Measurements from ENCODE around the gene CCDC89. TPM values are rescaled to one million over a fixed set of nuclear protein-coding genes. Genes with fewer than 3 reads are reported as not detected.

Gene CCDC89
- total and polyA plus RNA-seq, 10 of the 15 experiments (the other 5 are each of a cell fraction or from before 2014, with no cell fraction given), result 0.11 to 0.15 TPM; not detected in 8

DNA sequence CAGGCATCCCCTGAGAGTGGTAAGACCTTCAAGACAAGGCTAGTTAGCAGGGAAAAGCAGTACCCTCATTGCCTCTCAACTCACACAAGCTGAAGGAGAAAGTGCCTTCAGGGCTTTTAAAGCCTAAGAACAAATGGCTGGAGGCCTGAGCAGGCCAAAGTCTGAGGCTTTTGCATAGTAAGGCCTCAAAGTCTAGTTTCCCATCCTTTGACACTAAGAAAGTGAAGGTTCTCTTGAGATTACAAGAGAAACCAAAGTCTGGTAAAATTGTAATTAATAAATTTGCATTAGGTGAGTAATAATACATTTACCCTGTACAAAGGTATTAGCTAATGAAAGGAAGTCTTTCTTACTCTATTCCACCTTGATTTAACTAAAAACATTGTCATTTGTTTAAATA, 47.0 kb upstream of the CCDC89 start:
- CTCF ChIA-PET, result no interaction called here

More for the DNA sequence above, 47.0 kb upstream of the CCDC89 start:
- intact Hi-C loops (cut with micrococcal nuclease; ENCODE audit: unreplicated experiment), result no loop called here
- RAD21 ChIA-PET (ENCODE audit: unreplicated experiment), result no interaction called here
- Histone ChIP-seq H3K27ac (ENCODE audit: control insufficient read depth, insufficient read depth) (no peak overlapping the region), H4K20me1 (ENCODE audit: control insufficient read depth, insufficient read depth) (no peaks in the 10 kb centered on the region), H3K27me3 (replicated peaks in 1 of 2; ENCODE audit: control insufficient read depth in 2 of 2, insufficient read depth in 2 of 2, low read length in 1 of 2) (0 out of 4 replicates have a peak, but pooled peaks cover 2 to 3% of the 10 kb centered on the region in 2 experiments), H3K4me3 (no peak overlapping the region), H3K4me2 (ENCODE audit: control insufficient read depth, insufficient read depth) (no peak overlapping the region), H3K9ac (ENCODE audit: control insufficient read depth, insufficient read depth, low read length) (no peak overlapping the region), H3K4me1 (ENCODE audit: control insufficient read depth, insufficient read depth, low read length) (no peaks in the 10 kb centered on the region), H2AFZ (ENCODE audit: control insufficient read depth, low read depth, low read length) (no peak overlapping the region), H3K79me2 (ENCODE audit: control insufficient read depth, insufficient read depth, low read length) (no peaks in the 10 kb centered on the region), H3K9me3 (replicated peaks; ENCODE audit: control insufficient read depth, insufficient read depth, low read length) (no peaks in the 10 kb centered on the region), H3K36me3 (ENCODE audit: control insufficient read depth in 2 of 2, insufficient read depth in 2 of 2, low read length in 1 of 2) (no peaks in the 10 kb centered on the region)
- no peak for TF ChIP-seq PAX8 (IDR thresholded peaks at IDR 0.05)
- no peak for TF ChIP-seq CHD4 (IDR thresholded peaks at IDR 0.05)
- no peak for TF ChIP-seq ZBED1 (IDR thresholded peaks at IDR 0.05; ENCODE audit: borderline replicate concordance)
- TF ChIP-seq ZNF384 (IDR thresholded peaks at IDR 0.05; ENCODE audit: borderline replicate concordance, low read depth, low read length), result no peak
- TF ChIP-seq, protein P1, sequence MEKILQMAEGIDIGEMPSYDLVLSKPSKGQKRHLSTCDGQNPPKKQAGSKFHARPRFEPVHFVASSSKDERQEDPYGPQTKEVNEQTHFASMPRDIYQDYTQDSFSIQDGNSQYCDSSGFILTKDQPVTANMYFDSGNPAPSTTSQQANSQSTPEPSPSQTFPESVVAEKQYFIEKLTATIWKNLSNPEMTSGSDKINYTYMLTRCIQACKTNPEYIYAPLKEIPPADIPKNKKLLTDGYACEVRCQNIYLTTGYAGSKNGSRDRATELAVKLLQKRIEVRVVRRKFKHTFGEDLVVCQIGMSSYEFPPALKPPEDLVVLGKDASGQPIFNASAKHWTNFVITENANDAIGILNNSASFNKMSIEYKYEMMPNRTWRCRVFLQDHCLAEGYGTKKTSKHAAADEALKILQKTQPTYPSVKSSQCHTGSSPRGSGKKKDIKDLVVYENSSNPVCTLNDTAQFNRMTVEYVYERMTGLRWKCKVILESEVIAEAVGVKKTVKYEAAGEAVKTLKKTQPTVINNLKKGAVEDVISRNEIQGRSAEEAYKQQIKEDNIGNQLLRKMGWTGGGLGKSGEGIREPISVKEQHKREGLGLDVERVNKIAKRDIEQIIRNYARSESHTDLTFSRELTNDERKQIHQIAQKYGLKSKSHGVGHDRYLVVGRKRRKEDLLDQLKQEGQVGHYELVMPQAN (conservative IDR thresholded peaks at IDR 0.05), result no peak
- no peak for TF ChIP-seq CBFB (IDR thresholded peaks at IDR 0.05; ENCODE audit: low read depth)
- TF ChIP-seq, protein P2, sequence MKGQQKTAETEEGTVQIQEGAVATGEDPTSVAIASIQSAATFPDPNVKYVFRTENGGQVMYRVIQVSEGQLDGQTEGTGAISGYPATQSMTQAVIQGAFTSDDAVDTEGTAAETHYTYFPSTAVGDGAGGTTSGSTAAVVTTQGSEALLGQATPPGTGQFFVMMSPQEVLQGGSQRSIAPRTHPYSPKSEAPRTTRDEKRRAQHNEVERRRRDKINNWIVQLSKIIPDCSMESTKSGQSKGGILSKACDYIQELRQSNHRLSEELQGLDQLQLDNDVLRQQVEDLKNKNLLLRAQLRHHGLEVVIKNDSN (IDR thresholded peaks at IDR 0.05; ENCODE audit: borderline replicate concordance, extremely low read length, insufficient read depth, low read depth, low read length), result no peak
- no peak for TF ChIP-seq NFYB (IDR thresholded peaks at IDR 0.05; ENCODE audit: insufficient read depth, low read depth, low read length)
- TF ChIP-seq, protein P3, sequence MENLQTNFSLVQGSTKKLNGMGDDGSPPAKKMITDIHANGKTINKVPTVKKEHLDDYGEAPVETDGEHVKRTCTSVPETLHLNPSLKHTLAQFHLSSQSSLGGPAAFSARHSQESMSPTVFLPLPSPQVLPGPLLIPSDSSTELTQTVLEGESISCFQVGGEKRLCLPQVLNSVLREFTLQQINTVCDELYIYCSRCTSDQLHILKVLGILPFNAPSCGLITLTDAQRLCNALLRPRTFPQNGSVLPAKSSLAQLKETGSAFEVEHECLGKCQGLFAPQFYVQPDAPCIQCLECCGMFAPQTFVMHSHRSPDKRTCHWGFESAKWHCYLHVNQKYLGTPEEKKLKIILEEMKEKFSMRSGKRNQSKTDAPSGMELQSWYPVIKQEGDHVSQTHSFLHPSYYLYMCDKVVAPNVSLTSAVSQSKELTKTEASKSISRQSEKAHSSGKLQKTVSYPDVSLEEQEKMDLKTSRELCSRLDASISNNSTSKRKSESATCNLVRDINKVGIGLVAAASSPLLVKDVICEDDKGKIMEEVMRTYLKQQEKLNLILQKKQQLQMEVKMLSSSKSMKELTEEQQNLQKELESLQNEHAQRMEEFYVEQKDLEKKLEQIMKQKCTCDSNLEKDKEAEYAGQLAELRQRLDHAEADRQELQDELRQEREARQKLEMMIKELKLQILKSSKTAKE (IDR thresholded peaks at IDR 0.05; ENCODE audit: low read depth, poor library complexity, severe bottlenecking), result no peak
- TF ChIP-seq NFIC (IDR thresholded peaks at IDR 0.05; ENCODE audit: low read depth, low read length), result no peak
- in situ Hi-C loops (cut with MboI), result no loop called here
- ATAC-seq (no peak), FAIRE-seq (no peak), DNase-seq (ENCODE audit: low read depth, low spot score) (no peak)
- no TSS peak for BruUV-seq (replicated peaks)
- SMC1A ChIA-PET (ENCODE audit: uncharacterized antibody, unreplicated experiment), result no interaction called here
- POLR2A ChIA-PET, result no interaction called here

Measured in GM12878 (cell line).